GM23338 (cell line): ENCODE data around the gene UBTD1. TPM values are rescaled to one million over a fixed set of nuclear protein-coding genes. Genes with fewer than 3 reads are reported as not detected.

ENCODE experiments used
- ATAC-seq: fragments of 200-7000 bp; cut with Tn5 transposase; 3 replicates; pipeline ENCODE4 v1.9.1; 2020
- DNase-seq: peaks from one replicate; pipeline ENCODE4 v3.0.0-alpha.2; 2015; ENCODE audit warnings: low spot score
- H2AFZ ChIP-seq: fragments of 200-600 bp; sonication (generic); 2 replicates; pipeline ENCODE4 v1.8.0; 2016; ENCODE audit warnings: antibody characterized with exemption, mild to moderate bottlenecking, moderate library complexity
- H3F3A ChIP-seq: fragments of 200-600 bp; sonication (generic); replicated peaks from 2 replicates; pipeline ENCODE4 v1.8.0; 2017; ENCODE audit warnings: antibody characterized with exemption, mixed run types, low read depth
- H3K27ac ChIP-seq: fragments of 200-600 bp; sonication (generic); 2 replicates; pipeline ENCODE4 v1.6.1; 2016; ENCODE audit warnings: low read depth
- H3K27me3 ChIP-seq: fragments of 200-600 bp; sonication (generic); 2 replicates; pipeline ENCODE4 v1.8.0; 2016; ENCODE audit warnings: mild to moderate bottlenecking, mixed run types, moderate library complexity; ENCODE audit not compliant: insufficient read depth
- H3K36me3 ChIP-seq: fragments of 200-600 bp; sonication (generic); 2 replicates; pipeline ENCODE4 v1.8.0; 2016; ENCODE audit warnings: mild to moderate bottlenecking; ENCODE audit not compliant: insufficient read depth
- H3K4me1 ChIP-seq: fragments of 200-600 bp; sonication (generic); 2 replicates; pipeline ENCODE4 v1.8.0; 2016; ENCODE audit warnings: mild to moderate bottlenecking, moderate library complexity; ENCODE audit not compliant: insufficient read depth
- H3K4me2 ChIP-seq: fragments of 200-600 bp; sonication (generic); 2 replicates; pipeline ENCODE4 v1.7.1; 2017; ENCODE audit warnings: mixed run types
- H3K4me3 ChIP-seq: fragments of 200-600 bp; sonication (generic); 2 replicates; pipeline ENCODE4 v1.6.1; 2016; ENCODE audit warnings: mixed run types
- H3K79me2 ChIP-seq: fragments of 200-600 bp; sonication (generic); replicated peaks from 2 replicates; pipeline ENCODE4 v1.8.0; 2017; ENCODE audit warnings: mild to moderate bottlenecking; ENCODE audit not compliant: insufficient read depth
- H3K9me2 ChIP-seq: fragments of 200-600 bp; sonication (generic); 2 replicates; pipeline ENCODE4 v1.8.0; 2017; ENCODE audit not compliant: insufficient read depth
- H4K20me1 ChIP-seq: fragments of 200-600 bp; sonication (generic); replicated peaks from 2 replicates; pipeline ENCODE4 v1.8.0; 2017; ENCODE audit warnings: mild to moderate bottlenecking; ENCODE audit not compliant: insufficient read depth
- H3K27ac Mint-ChIP-seq: 2 replicates; pipeline ENCODE4 v1.8.0; 2020; ENCODE audit warnings: inconsistent platforms, mild to moderate bottlenecking, moderate library complexity, mixed read lengths
- H3K27me3 Mint-ChIP-seq: 3 replicates; pipeline ENCODE4 v1.8.0; 2022; ENCODE audit warnings: low read depth, mild to moderate bottlenecking, moderate library complexity, mixed read lengths, inconsistent platforms; ENCODE audit not compliant: insufficient read depth, poor library complexity
- H3K36me3 Mint-ChIP-seq: 3 replicates; pipeline ENCODE4 v1.8.0; 2021; ENCODE audit warnings: low read depth, mild to moderate bottlenecking, inconsistent platforms, moderate library complexity, mixed read lengths
- H3K4me1 Mint-ChIP-seq: 3 replicates; pipeline ENCODE4 v1.8.0; 2020; ENCODE audit warnings: mild to moderate bottlenecking, inconsistent platforms, mixed read lengths
- H3K4me3 Mint-ChIP-seq: 3 replicates; pipeline ENCODE4 v1.8.0; 2021; ENCODE audit warnings: moderate library complexity, mild to moderate bottlenecking, inconsistent platforms, mixed read lengths
- H3K9me3 Mint-ChIP-seq: 3 replicates; pipeline ENCODE4 v1.8.0; 2020; ENCODE audit warnings: moderate library complexity, mild to moderate bottlenecking, inconsistent platforms, mixed read lengths
- CREB1 ChIP-seq: fragments of 250-450 bp; sonication (Bioruptor Pico); IDR thresholded peaks from 2 replicates; pipeline ENCODE4 v1.5.0; 2020; ENCODE audit warnings: low read depth, mild to moderate bottlenecking, moderate library complexity
- EZH2 ChIP-seq: fragments of 200-600 bp; sonication (generic); IDR thresholded peaks from one replicate; pipeline ENCODE4 v1.8.0; 2017; ENCODE audit warnings: antibody characterized with exemption, mild to moderate bottlenecking, low read depth; ENCODE audit not compliant: unreplicated experiment
- EZH2phosphoT487 ChIP-seq: fragments of 200-600 bp; sonication (generic); IDR thresholded peaks from one replicate; pipeline ENCODE4 v1.8.1; 2018; ENCODE audit warnings: antibody characterized with exemption; ENCODE audit not compliant: unreplicated experiment
- JUNB ChIP-seq: IDR thresholded peaks from one replicate; pipeline ENCODE4 v1.6.1; 2016; ENCODE audit warnings: antibody characterized with exemption; ENCODE audit not compliant: unreplicated experiment
- NANOG ChIP-seq: IDR thresholded peaks from 2 replicates; pipeline ENCODE4 v1.6.1; 2016; ENCODE audit warnings: antibody characterized with exemption, borderline replicate concordance
- POLR2AphosphoS5 ChIP-seq: IDR thresholded peaks from 2 replicates; pipeline ENCODE4 v1.6.1; 2016; ENCODE audit warnings: antibody characterized with exemption, low read depth
- STAT1 ChIP-seq: IDR thresholded peaks from one replicate; pipeline ENCODE4 v1.6.1; 2016; ENCODE audit warnings: antibody characterized with exemption; ENCODE audit not compliant: unreplicated experiment
- ZNF114 ChIP-seq: fragments of 250-450 bp; sonication (Bioruptor Pico); IDR thresholded peaks from 2 replicates; pipeline ENCODE4 v1.5.0; 2020; ENCODE audit warnings: mild to moderate bottlenecking, moderate library complexity
- ZNF331 ChIP-seq: fragments of 250-450 bp; sonication (Bioruptor Pico); IDR thresholded peaks from 2 replicates; pipeline ENCODE4 v1.5.0; 2020; ENCODE audit warnings: low read depth, mild to moderate bottlenecking, moderate library complexity
- polyA plus RNA-seq: library from polyadenylated mRNA; unstranded; fragments of >200 nt; fragmentation: Nextera tagmentation; extraction: Ambion mirVana; gene quantifications from 2 replicates; pipeline ENCODE4 v1.2.1, GENCODE V29; 2016
- total RNA-seq: library from RNA; depleted of rRNA; stranded (reverse); fragments of >200 nt; shearing (Covaris generic); gene quantifications from 2 replicates; pipeline ENCODE4 v1.2.3, GENCODE V29; 2014
- TF ChIP-seq, protein P1 (sequence below): fragments of 250-450 bp; sonication (Bioruptor Pico); IDR thresholded peaks from 2 replicates; pipeline ENCODE4 v1.5.0; 2020; ENCODE audit warnings: mild to moderate bottlenecking, moderate library complexity
- TF ChIP-seq, protein P2 (sequence below), 2 experiments: fragments of 200-600 bp in 1 of 2; sonication (generic) in 1 of 2; conservative IDR thresholded peaks; 2 replicates each; pipeline versions ENCODE4 v1.5.1 to v1.6.1; 2016 to 2017; ENCODE audit warnings: antibody characterized with exemption in 2 of 2, low read depth in 2 of 2, mild to moderate bottlenecking in 2 of 2, moderate library complexity in 1 of 2
- TF ChIP-seq, protein P3 (sequence below): IDR thresholded peaks from 2 replicates; pipeline ENCODE4 v1.6.1; 2016; ENCODE audit warnings: antibody characterized with exemption
- TF ChIP-seq, protein P4 (sequence below): IDR thresholded peaks from one replicate; pipeline ENCODE4 v1.6.1; 2018; ENCODE audit warnings: antibody characterized with exemption; ENCODE audit not compliant: unreplicated experiment

Gene UBTD1
- total and polyA plus RNA-seq, 2 experiments from 2014 or later, result 17.3 to 29.0 TPM

DNA sequence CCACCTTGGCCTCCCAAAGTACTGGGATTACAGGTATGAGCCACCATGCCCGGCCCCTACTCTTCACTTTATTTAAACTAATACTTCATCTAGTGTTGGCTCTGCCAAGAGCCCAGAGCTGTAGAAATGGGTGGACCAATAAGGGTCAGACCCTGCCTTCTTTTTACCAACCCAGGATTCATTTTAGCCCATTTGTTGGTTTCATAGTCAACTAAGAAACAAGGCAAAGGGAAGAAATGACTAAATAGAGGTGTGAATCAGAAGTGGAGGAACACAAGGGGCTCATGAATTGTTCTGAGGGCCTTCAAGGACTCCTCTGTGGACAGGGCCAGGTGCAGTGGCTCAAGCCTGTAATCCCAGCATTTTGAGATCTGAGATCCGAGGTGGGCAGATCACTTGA lies 74.9 kb downstream of the UBTD1 start:
- Histone ChIP-seq H3K4me2 (no peak overlapping the region), H3K4me1 (no peaks in the 10 kb centered on the region; the same call in 1 of the 2 replicates), H3K9me2 (no peaks in the 10 kb centered on the region), H3K27ac (no peak overlapping the region), H4K20me1 (0 out of 2 replicates have a peak, but pooled peaks cover 3% of the 10 kb centered on the region), H3F3A (no peaks in the 10 kb centered on the region), H3K79me2 (no peaks in the 10 kb centered on the region), H3K4me3 (no peak overlapping the region), H3K36me3 (no peaks in the 10 kb centered on the region), H2AFZ (no peak overlapping the region), H3K27me3 (no peaks in the 10 kb centered on the region)
- no peak overlapping the region for H3K4me3 Mint-ChIP-seq
- peaks cover 6% of the 10 kb centered on the region for H3K27me3 Mint-ChIP-seq
- H3K27ac Mint-ChIP-seq, result no peak overlapping the region
- H3K4me1 Mint-ChIP-seq, result peaks cover 17% of the 10 kb centered on the region; the same call in 2 of the 3 replicates
- TF ChIP-seq STAT1 (no peak), NANOG (no peak), POLR2AphosphoS5 (no peak), CREB1 (CRISPR knock-in tag) (no peak), JUNB (no peak), ZNF331 (CRISPR knock-in tag) (no peak), ZNF114 (CRISPR knock-in tag) (no peak), EZH2 (no peak), EZH2phosphoT487 (no peak)
- TF ChIP-seq, protein P1, sequence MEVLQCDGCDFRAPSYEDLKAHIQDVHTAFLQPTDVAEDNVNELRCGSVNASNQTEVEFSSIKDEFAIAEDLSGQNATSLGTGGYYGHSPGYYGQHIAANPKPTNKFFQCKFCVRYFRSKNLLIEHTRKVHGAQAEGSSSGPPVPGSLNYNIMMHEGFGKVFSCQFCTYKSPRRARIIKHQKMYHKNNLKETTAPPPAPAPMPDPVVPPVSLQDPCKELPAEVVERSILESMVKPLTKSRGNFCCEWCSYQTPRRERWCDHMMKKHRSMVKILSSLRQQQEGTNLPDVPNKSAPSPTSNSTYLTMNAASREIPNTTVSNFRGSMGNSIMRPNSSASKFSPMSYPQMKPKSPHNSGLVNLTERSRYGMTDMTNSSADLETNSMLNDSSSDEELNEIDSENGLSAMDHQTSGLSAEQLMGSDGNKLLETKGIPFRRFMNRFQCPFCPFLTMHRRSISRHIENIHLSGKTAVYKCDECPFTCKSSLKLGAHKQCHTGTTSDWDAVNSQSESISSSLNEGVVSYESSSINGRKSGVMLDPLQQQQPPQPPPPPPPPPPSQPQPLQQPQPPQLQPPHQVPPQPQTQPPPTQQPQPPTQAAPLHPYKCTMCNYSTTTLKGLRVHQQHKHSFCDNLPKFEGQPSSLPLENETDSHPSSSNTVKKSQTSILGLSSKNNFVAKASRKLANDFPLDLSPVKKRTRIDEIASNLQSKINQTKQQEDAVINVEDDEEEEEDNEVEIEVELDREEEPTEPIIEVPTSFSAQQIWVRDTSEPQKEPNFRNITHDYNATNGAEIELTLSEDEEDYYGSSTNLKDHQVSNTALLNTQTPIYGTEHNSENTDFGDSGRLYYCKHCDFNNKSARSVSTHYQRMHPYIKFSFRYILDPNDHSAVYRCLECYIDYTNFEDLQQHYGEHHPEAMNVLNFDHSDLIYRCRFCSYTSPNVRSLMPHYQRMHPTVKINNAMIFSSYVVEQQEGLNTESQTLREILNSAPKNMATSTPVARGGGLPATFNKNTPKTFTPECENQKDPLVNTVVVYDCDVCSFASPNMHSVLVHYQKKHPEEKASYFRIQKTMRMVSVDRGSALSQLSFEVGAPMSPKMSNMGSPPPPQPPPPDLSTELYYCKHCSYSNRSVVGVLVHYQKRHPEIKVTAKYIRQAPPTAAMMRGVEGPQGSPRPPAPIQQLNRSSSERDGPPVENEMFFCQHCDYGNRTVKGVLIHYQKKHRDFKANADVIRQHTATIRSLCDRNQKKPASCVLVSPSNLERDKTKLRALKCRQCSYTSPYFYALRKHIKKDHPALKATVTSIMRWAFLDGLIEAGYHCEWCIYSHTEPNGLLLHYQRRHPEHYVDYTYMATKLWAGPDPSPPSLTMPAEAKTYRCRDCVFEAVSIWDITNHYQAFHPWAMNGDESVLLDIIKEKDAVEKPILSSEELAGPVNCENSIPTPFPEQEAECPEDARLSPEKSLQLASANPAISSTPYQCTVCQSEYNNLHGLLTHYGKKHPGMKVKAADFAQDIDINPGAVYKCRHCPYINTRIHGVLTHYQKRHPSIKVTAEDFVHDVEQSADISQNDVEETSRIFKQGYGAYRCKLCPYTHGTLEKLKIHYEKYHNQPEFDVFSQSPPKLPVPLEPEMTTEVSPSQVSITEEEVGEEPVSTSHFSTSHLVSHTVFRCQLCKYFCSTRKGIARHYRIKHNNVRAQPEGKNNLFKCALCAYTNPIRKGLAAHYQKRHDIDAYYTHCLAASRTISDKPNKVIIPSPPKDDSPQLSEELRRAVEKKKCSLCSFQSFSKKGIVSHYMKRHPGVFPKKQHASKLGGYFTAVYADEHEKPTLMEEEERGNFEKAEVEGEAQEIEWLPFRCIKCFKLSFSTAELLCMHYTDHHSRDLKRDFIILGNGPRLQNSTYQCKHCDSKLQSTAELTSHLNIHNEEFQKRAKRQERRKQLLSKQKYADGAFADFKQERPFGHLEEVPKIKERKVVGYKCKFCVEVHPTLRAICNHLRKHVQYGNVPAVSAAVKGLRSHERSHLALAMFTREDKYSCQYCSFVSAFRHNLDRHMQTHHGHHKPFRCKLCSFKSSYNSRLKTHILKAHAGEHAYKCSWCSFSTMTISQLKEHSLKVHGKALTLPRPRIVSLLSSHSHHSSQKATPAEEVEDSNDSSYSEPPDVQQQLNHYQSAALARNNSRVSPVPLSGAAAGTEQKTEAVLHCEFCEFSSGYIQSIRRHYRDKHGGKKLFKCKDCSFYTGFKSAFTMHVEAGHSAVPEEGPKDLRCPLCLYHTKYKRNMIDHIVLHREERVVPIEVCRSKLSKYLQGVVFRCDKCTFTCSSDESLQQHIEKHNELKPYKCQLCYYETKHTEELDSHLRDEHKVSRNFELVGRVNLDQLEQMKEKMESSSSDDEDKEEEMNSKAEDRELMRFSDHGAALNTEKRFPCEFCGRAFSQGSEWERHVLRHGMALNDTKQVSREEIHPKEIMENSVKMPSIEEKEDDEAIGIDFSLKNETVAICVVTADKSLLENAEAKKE (CRISPR knock-in tag), result no peak
- TF ChIP-seq, protein P2, sequence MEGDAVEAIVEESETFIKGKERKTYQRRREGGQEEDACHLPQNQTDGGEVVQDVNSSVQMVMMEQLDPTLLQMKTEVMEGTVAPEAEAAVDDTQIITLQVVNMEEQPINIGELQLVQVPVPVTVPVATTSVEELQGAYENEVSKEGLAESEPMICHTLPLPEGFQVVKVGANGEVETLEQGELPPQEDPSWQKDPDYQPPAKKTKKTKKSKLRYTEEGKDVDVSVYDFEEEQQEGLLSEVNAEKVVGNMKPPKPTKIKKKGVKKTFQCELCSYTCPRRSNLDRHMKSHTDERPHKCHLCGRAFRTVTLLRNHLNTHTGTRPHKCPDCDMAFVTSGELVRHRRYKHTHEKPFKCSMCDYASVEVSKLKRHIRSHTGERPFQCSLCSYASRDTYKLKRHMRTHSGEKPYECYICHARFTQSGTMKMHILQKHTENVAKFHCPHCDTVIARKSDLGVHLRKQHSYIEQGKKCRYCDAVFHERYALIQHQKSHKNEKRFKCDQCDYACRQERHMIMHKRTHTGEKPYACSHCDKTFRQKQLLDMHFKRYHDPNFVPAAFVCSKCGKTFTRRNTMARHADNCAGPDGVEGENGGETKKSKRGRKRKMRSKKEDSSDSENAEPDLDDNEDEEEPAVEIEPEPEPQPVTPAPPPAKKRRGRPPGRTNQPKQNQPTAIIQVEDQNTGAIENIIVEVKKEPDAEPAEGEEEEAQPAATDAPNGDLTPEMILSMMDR (conservative IDR thresholded peaks at IDR 0.05; ENCODE audit: low read depth in 2 of 2), result no peak
- TF ChIP-seq, protein P3, sequence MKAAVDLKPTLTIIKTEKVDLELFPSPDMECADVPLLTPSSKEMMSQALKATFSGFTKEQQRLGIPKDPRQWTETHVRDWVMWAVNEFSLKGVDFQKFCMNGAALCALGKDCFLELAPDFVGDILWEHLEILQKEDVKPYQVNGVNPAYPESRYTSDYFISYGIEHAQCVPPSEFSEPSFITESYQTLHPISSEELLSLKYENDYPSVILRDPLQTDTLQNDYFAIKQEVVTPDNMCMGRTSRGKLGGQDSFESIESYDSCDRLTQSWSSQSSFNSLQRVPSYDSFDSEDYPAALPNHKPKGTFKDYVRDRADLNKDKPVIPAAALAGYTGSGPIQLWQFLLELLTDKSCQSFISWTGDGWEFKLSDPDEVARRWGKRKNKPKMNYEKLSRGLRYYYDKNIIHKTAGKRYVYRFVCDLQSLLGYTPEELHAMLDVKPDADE, result no peak
- TF ChIP-seq, protein P4, sequence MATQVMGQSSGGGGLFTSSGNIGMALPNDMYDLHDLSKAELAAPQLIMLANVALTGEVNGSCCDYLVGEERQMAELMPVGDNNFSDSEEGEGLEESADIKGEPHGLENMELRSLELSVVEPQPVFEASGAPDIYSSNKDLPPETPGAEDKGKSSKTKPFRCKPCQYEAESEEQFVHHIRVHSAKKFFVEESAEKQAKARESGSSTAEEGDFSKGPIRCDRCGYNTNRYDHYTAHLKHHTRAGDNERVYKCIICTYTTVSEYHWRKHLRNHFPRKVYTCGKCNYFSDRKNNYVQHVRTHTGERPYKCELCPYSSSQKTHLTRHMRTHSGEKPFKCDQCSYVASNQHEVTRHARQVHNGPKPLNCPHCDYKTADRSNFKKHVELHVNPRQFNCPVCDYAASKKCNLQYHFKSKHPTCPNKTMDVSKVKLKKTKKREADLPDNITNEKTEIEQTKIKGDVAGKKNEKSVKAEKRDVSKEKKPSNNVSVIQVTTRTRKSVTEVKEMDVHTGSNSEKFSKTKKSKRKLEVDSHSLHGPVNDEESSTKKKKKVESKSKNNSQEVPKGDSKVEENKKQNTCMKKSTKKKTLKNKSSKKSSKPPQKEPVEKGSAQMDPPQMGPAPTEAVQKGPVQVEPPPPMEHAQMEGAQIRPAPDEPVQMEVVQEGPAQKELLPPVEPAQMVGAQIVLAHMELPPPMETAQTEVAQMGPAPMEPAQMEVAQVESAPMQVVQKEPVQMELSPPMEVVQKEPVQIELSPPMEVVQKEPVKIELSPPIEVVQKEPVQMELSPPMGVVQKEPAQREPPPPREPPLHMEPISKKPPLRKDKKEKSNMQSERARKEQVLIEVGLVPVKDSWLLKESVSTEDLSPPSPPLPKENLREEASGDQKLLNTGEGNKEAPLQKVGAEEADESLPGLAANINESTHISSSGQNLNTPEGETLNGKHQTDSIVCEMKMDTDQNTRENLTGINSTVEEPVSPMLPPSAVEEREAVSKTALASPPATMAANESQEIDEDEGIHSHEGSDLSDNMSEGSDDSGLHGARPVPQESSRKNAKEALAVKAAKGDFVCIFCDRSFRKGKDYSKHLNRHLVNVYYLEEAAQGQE, result no peak
- no peaks in the 10 kb centered on the region for H3K9me3 Mint-ChIP-seq
- DNase-seq (no peak), ATAC-seq (no peak)
- peaks cover 2% of the 10 kb centered on the region; the same call in 1 of the 3 replicates for H3K36me3 Mint-ChIP-seq
